Measurements from ENCODE around the gene VIM. TPM values are rescaled to one million over a fixed set of nuclear protein-coding genes. Genes with fewer than 3 reads are reported as not detected.

Gene VIM
- total and polyA plus RNA-seq, 10 donors: 510 to 2,377 (median 1,295) TPM

GRCh38 chr10:17183110-17183509 lies 44.9 kb upstream of the VIM start:
- Histone ChIP-seq H3K4me3 (no peak overlapping the region), H3K9me3 (no peaks in the 10 kb centered on the region), H3K36me3 (no peaks in the 10 kb centered on the region), H3K4me1 (peaks cover 0 to 4% (median 0%) of the 10 kb centered on the region in 6 donors), H3K27me3 (replicated peaks in 1 of 7) (no peaks in the 10 kb centered on the region), H3K27ac (peak overlapping the region in 6 of 8 donors; percentile 40 to 68 (median 52))
- intact Hi-C loops (cut with DNase I; ENCODE audit: low total_unique reads): no loop called here
- 72 to 89% (median 84%) methylated on average over 2 of the region's 2 CpGs for WGBS, 5 donors
- TF ChIP-seq CTCF (IDR thresholded peaks at IDR 0.05 in 8 of 11, conservative IDR thresholded peaks at IDR 0.05 in 3 of 11) (peak in 1 of 11 experiments; percentile 21), POLR2A (IDR thresholded peaks at IDR 0.05) (no peak), POLR2AphosphoS5 (IDR thresholded peaks at IDR 0.05) (no peak)
- DNase-seq: no peak

GRCh38 chr10:17185873-17186272 lies 42.2 kb upstream of the VIM start:
- TF ChIP-seq CTCF (IDR thresholded peaks at IDR 0.05 in 8 of 11, conservative IDR thresholded peaks at IDR 0.05 in 3 of 11): no peak
- no peak for TF ChIP-seq POLR2AphosphoS5 (IDR thresholded peaks at IDR 0.05)
- no peak for TF ChIP-seq POLR2A (IDR thresholded peaks at IDR 0.05)
- H3K27me3 ChIP-seq (replicated peaks in 1 of 7): no peaks in the 10 kb centered on the region
- H3K36me3 ChIP-seq: no peaks in the 10 kb centered on the region
- WGBS, 5 donors: 95 to 99% (median 99%) methylated on average over 3 of the region's 3 CpGs
- H3K4me1 ChIP-seq: peaks cover 0 to 4% (median 0%) of the 10 kb centered on the region in 6 donors
- H3K9me3 ChIP-seq: no peaks in the 10 kb centered on the region
- no peak for DNase-seq
- intact Hi-C loops (cut with DNase I; ENCODE audit: low total_unique reads): no loop called here
- no peak overlapping the region for H3K27ac ChIP-seq
- no peak overlapping the region for H3K4me3 ChIP-seq

- no peak for DNase-seq
- Histone ChIP-seq H3K27ac (peak overlapping the region in 2 of 8 donors; percentile 2 to 10), H3K9me3 (no peaks in the 10 kb centered on the region), H3K36me3 (no peaks in the 10 kb centered on the region), H3K4me1 (no peaks in the 10 kb centered on the region), H3K4me3 (no peak overlapping the region), H3K27me3 (replicated peaks in 1 of 7) (no peaks in the 10 kb centered on the region)
- intact Hi-C loops (cut with DNase I; ENCODE audit: low total_unique reads): no loop called here
- TF ChIP-seq POLR2A (IDR thresholded peaks at IDR 0.05): no peak
- no peak for TF ChIP-seq POLR2AphosphoS5 (IDR thresholded peaks at IDR 0.05)
- TF ChIP-seq CTCF (IDR thresholded peaks at IDR 0.05 in 8 of 11, conservative IDR thresholded peaks at IDR 0.05 in 3 of 11): no peak
- WGBS, 5 donors: 83 to 88% (median 86%) methylated on average over 3 of the region's 3 CpGs
Measured at GRCh38 chr10:17188644-17189172, 39.3 kb upstream of the VIM start.

GRCh38 chr10:17190602-17191001 lies 37.4 kb upstream of the VIM start:
- Histone ChIP-seq H3K36me3 (no peaks in the 10 kb centered on the region), H3K9me3 (no peaks in the 10 kb centered on the region), H3K4me1 (no peaks in the 10 kb centered on the region), H3K4me3 (no peak overlapping the region), H3K27me3 (replicated peaks in 1 of 7) (no peaks in the 10 kb centered on the region), H3K27ac (no peak overlapping the region)
- TF ChIP-seq CTCF (IDR thresholded peaks at IDR 0.05 in 8 of 11, conservative IDR thresholded peaks at IDR 0.05 in 3 of 11) (no peak), POLR2AphosphoS5 (IDR thresholded peaks at IDR 0.05) (no peak), POLR2A (IDR thresholded peaks at IDR 0.05) (no peak)
- no peak for DNase-seq
- intact Hi-C loops (cut with DNase I; ENCODE audit: low total_unique reads): no loop called here
- WGBS, 5 donors: 88 to 100% (median 93%) methylated on average over 2 of the region's 2 CpGs
